ENCODE results near the gene PAGR1. TPM values are rescaled to one million over a fixed set of nuclear protein-coding genes. Genes with fewer than 3 reads are reported as not detected.

PAGR1 gene
- total and polyA plus RNA-seq, 9 of the 15 experiments (the other 6 are each of a cell fraction or from before 2014, with no cell fraction given): 1.4 to 58.2 (median 16.8) TPM

GRCh38 chr16:29807426-29808218, 8.3 kb upstream of the PAGR1 start (continued):
- TF ChIP-seq, protein P1, sequence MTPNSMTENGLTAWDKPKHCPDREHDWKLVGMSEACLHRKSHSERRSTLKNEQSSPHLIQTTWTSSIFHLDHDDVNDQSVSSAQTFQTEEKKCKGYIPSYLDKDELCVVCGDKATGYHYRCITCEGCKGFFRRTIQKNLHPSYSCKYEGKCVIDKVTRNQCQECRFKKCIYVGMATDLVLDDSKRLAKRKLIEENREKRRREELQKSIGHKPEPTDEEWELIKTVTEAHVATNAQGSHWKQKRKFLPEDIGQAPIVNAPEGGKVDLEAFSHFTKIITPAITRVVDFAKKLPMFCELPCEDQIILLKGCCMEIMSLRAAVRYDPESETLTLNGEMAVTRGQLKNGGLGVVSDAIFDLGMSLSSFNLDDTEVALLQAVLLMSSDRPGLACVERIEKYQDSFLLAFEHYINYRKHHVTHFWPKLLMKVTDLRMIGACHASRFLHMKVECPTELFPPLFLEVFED (CRISPR knock-in tag; conservative IDR thresholded peaks at IDR 0.05): no peak
- no peak for TF ChIP-seq ZNF23 (CRISPR knock-in tag; IDR thresholded peaks at IDR 0.05)
- TF ChIP-seq HDAC8 (tag; IDR thresholded peaks at IDR 0.05): peak; percentile 75; the same call in 1 of the 2 replicates
- TF ChIP-seq ZNF217 (CRISPR knock-in tag; IDR thresholded peaks at IDR 0.05): no peak
- no peak for TF ChIP-seq MCM3 (IDR thresholded peaks at IDR 0.05)
- TF ChIP-seq GTF2A2 (tag; IDR thresholded peaks at IDR 0.05): no peak
- TF ChIP-seq TRIM25 (IDR thresholded peaks at IDR 0.05; ENCODE audit: borderline replicate concordance): no peak
- TF ChIP-seq ADNP (tag; IDR thresholded peaks at IDR 0.05): no peak
- TF ChIP-seq, protein P2, sequence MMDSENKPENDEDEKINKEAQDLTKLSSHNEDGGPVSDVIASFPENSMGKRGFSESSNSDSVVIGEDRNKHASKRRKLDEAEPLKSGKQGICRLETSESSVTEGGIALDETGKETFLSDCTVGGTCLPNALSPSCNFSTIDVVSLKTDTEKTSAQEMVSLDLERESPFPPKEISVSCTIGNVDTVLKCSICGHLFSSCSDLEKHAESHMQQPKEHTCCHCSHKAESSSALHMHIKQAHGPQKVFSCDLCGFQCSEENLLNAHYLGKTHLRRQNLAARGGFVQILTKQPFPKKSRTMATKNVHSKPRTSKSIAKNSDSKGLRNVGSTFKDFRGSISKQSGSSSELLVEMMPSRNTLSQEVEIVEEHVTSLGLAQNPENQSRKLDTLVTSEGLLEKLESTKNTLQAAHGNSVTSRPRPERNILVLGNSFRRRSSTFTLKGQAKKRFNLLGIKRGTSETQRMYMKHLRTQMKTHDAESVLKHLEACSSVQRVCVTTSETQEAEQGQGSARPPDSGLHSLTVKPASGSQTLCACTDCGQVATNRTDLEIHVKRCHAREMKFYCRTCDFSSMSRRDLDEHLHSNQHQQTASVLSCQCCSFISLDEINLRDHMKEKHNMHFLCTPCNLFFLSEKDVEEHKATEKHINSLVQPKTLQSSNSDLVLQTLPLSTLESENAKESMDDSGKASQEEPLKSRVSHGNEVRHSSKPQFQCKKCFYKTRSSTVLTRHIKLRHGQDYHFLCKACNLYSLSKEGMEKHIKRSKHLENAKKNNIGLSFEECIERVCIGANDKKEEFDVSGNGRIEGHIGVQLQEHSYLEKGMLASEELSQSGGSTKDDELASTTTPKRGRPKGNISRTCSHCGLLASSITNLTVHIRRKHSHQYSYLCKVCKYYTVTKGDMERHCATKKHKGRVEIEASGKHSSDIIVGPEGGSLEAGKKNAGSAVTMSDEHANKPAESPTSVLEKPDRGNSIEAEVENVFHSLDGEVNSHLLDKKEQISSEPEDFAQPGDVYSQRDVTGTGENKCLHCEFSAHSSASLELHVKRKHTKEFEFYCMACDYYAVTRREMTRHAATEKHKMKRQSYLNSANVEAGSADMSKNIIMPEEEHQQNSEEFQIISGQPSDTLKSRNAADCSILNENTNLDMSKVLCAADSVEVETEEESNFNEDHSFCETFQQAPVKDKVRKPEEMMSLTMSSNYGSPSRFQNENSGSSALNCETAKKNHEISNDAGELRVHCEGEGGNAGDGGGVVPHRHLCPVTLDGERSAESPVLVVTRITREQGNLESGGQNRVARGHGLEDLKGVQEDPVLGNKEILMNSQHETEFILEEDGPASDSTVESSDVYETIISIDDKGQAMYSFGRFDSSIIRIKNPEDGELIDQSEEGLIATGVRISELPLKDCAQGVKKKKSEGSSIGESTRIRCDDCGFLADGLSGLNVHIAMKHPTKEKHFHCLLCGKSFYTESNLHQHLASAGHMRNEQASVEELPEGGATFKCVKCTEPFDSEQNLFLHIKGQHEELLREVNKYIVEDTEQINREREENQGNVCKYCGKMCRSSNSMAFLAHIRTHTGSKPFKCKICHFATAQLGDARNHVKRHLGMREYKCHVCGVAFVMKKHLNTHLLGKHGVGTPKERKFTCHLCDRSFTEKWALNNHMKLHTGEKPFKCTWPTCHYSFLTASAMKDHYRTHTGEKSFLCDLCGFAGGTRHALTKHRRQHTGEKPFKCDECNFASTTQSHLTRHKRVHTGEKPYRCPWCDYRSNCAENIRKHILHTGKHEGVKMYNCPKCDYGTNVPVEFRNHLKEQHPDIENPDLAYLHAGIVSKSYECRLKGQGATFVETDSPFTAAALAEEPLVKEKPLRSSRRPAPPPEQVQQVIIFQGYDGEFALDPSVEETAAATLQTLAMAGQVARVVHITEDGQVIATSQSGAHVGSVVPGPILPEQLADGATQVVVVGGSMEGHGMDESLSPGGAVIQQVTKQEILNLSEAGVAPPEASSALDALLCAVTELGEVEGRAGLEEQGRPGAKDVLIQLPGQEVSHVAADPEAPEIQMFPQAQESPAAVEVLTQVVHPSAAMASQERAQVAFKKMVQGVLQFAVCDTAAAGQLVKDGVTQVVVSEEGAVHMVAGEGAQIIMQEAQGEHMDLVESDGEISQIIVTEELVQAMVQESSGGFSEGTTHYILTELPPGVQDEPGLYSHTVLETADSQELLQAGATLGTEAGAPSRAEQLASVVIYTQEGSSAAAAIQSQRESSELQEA (IDR thresholded peaks at IDR 0.05; ENCODE audit: low read depth): no peak
- no peak for TF ChIP-seq HBP1 (CRISPR knock-in tag; IDR thresholded peaks at IDR 0.05)
- TF ChIP-seq FOXA1 (IDR thresholded peaks at IDR 0.05; ENCODE audit: borderline replicate concordance): no peak
- peak; percentile 84 for TF ChIP-seq SAFB (IDR thresholded peaks at IDR 0.05; ENCODE audit: borderline replicate concordance, low read depth, low read length)
- TF ChIP-seq TARDBP (IDR thresholded peaks at IDR 0.05): peak; percentile 41; the same call in 1 of the 2 replicates

Measured in K562 (cell line).